GM04503 (cell line): ENCODE measurements around the gene FANCI.

Source experiments
- DNase-seq: peaks from one replicate; pipeline ENCODE4 v3.0.0-alpha.2; 2012; ENCODE audit warnings: low read depth

The FANCI gene

DNA sequence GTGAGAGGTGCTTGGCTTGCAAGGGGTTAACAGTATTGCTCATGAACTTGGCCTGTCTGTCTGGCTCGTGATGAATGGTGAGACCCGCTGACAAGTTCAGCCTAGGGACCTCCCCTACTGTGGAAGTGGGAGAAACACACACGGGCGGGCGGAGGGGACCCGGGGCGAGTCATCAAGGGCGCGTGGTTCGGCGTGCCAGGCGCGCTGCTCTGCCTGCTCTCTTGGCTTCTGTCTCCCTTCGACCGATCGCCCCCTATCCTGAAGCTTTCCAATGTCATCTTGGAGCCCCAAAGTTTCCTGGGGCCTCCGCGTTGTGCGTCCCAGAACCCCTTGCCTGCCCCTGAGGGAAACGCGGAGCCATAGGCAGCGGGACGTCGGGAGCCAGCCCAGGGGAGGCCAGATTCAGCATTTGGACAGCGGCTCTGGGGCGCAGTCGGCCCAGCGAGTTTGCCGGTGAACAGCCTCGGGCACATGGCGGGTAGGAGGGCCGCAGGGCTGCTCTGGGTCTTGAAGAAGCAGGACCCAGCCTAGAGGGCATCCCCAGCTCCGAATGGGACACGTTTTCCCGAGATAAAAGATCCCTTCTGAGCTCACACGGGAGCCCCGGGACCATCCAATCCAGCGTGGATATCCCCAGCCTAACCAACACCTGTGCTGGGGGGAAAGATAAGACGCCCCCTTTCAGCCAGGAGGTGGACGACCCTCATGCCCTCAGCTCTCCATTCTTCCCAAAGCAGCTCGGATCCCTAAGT lies 117.8 kb downstream of the FANCI start:
- DNase-seq: no peak

DNA sequence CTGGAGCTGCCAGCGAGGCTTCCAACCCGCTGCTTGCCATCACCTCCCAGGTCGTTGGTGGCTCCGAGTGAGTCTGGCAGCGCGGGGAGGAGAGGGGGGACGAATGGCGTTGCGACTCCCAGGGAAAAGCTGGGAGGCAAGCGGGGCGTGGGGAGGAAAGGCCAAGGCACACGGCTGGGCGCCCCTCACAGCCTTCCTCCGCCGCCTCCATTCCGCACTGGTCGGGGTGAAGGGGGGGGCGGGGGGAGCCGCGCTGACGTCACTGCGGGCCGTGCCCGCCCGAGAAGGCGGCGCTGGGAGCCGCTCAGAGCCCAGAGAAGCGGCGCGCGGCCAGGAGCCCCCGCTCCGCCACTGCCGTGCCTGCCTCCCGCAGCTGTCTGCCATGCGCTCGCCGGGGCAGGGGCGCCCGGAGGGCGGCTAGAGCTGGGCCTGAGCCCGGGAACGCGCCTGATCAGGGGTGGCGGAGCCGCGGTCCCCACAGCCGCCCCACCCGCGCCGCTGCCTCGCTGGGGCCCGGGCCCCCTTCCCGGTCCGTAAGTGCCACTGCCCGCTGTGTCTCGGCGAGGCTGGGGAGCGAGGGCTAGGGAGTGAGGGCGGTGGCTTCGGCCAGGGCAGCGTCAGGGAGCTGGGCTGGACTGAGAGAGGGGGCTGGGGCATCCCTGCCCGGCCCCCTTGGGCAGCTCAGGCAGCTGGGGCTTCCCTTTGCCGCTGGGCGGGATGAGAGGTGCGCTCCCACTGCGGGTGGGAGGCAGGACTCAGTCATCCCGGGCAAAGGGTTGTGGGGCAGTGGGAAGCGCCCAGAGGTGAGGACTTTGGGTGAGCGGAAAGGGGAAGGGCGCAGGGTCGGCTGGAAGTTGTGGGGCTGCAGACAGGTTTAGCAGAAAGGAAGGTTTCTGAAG lies 118.7 kb downstream of the FANCI start:
- no peak for DNase-seq

DNA sequence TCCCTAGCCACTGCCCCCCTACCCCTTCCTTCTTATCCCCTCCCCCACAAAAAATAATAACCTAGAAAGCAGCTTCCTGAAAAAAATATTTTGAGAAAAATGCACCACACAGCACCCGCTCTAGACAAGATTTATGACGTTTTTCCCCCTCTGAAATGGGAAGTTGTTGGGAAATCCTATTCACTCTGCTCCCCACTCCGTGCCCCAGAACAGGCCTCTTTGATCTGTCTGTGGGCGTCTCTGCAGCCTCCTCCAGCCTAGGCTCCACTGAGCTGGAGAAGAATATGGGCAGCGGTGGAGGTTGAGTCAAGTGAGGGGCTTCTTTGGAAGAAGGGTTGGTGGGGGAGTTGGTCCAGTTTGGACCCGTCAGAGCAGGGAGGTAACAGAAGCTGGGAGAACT lies 119.4 kb downstream of the FANCI start:
- no peak for DNase-seq

DNA sequence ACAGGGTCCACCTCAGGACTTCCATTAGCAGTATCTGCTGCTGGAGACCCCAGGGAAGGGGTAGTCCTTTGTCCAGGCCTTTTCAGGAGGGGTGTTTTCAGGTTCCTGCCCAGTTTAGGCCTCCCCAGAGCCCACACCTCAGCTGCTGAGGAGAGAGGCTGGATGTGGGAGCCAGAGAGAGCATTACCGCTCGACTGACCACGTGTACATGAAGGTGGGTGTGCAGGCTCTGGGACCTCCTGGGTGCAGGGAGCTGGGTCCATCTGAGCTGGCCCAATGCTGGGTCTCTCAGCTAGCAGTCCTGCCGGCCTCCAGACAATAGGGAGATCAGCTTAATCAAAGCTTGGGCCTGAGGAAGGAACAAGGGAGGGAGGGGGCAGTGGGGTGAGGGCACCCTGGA lies 120.0 kb downstream of the FANCI start:
- no peak for DNase-seq

DNA sequence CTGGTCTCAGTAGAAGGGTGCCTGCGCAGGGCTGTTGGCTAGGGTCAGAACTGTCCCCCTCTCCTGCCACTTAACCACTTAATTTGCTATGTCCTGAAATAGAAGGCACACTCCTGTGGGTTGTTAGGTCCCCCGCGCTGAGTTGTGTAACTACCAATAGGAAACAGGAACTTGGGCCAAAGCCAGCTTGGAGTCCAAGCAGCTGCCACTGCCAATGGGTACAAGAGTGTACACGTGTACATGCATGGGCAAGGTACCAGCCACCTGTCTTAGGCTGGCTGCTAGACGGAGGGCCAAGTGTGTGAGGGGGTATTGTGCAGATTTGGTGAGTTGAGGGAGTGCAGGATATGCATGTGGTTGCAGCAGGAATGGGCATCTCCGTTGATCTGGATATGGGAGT lies 120.6 kb downstream of the FANCI start:
- DNase-seq: no peak

DNA sequence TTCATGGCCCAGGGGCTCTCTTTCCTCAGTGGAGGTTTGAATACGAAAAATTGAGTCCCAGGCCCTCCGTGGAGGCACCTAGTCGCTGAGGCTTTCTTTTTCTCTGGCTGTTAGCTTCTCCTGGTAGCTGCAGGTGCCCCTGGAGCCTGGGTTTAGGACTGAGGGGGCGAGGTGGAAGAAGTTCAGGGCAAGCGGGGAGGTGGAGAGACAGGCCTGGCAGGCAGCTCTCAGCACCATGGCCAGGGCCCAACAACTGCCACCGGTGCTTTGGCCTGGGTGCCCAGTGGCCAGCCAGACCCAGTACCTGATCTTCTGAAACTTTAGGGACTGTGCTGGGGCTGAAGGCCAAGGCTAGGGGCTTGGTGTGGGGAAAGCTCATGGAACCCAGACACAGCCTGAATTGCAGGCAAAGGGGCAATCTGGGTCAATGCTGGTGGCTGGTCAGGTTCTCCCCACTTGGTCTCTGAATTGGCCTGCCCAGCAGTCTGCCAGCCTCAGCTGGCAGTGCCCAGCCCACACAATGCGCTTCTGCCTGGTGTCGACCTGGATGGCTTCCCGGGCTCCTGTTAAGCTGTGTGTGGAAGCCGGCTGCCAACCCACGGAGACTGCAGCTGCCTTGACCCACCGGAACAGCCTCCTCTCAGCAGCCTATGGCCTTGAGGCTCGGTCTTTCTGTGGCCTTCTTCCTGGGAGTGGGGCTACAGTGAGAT lies 121.1 kb downstream of the FANCI start:
- no peak for DNase-seq

DNA sequence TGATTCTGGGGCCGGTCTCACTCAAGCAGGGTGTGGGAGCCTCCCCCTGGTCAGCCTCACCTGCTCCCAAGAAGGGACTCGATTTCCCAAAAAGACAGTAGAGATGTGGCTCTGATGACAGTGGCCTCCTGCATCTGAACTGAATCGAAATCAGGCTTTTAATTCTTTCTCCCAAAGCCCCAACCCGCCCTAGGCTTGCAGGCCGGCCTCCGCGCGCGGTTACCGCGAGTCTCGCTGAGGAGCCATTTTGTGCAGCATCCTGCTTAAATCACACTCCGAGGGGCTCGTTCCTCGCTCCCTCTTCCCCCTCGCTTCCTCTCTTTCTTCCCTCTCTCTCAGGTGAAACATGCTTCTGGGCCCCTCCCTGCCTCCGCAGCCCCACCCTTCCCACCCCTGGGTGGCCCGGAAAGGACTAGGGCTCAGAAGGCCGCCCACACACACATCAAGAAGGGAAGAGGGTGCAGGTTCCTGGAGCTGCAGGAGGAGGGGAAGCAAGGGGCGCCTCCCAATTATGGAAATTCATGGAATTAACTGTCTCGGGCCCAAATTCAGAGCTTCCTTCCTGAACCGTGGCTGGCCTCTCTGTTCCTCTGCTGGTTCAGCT lies 121.8 kb downstream of the FANCI start:
- DNase-seq: no peak
